ENCODE data around the gene GPHA2.
A peak's percentile ranks its signal among the peaks of the same experiment; 100 is the strongest.

GPHA2 gene

GRCh38 chr11:64891215-64891848, 44.4 kb downstream of the GPHA2 start:
- no peak for DNase-seq (ENCODE audit: low spot score)

DNA sequence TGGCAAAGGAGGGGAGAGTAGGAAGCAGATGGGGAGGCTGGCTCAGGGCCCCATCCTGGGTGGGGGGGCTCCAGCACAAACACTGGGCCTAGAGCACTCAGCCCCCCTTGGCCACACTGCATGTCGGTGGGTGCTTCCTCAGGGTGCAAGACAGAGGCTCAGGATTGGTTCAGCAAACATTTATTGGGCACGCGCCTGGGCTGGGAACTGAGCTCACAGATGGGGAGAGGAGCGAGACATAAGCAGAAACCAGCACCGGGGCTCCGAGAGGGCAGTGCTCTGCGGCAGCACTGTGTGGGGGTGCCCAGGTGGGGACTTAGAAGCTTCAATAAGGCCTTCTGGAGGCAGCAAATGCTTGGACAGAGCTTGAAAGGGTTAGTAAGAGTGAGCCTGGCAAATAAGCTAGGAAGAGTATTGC, 45.2 kb downstream of the GPHA2 start:
- DNase-seq (ENCODE audit: low spot score) = no peak

GRCh38 chr11:64888729-64889511, 46.8 kb downstream of the GPHA2 start:
- no peak for DNase-seq (ENCODE audit: low spot score)

- DNase-seq (ENCODE audit: low spot score) = no peak
These were observed 47.3 kb downstream of the GPHA2 start for GRCh38 chr11:64888406-64888728.

DNA sequence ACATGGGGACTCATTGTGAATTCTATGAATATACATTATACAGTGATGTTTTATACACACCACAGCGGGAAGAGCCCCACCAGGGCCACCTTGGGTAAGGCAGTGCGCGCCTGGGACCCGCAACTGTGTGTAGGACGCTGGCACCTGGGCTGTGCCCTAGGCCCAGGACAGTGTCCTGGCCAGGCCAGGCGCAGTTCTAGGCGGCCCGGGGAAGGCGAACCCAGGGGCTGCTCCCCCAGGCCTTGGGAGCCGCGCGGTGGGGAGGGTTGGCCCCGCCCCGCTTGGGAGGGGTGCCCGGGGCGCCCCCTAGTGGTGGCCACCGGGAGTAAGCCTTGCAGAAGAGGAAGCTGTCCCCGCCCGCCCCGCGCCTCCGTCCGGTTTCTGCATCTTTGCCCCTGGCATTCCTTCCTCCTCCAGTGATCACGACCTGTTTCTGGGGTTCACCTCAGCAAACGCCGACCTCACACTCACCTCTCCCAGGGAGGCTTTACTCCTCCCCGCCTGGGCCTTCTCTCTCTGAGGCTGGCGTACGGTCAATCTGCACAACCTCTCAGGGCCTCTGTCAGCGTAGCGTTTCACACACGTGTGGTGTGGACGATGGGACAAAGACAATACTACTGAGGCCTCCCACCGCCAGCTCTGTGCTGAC, 47.8 kb downstream of the GPHA2 start:
- DNase-seq (ENCODE audit: low spot score) = peak; percentile 95

- DNase-seq (ENCODE audit: low spot score) = no peak
These were observed 48.4 kb downstream of the GPHA2 start for GRCh38 chr11:64887234-64887756.

- no peak for DNase-seq (ENCODE audit: low spot score)
These were observed 50.1 kb downstream of the GPHA2 start for GRCh38 chr11:64885367-64886286.
